Nephron (organoid): ENCODE measurements around the gene TMEM88.

Source experiments
- H3K27ac Mint-ChIP-seq, 3 experiments: 2 replicates each; pipeline ENCODE4 v1.8.0; 2020; ENCODE audit warnings: mixed read lengths in 3 of 3, mild to moderate bottlenecking in 2 of 3, moderate library complexity in 1 of 3
- H3K27me3 Mint-ChIP-seq: 2 replicates; pipeline ENCODE4 v1.8.0; 2021; ENCODE audit warnings: low read depth, mild to moderate bottlenecking, moderate library complexity, mixed read lengths
- H3K36me3 Mint-ChIP-seq: 2 replicates; pipeline ENCODE4 v1.8.0; 2020; ENCODE audit warnings: low read depth, mixed read lengths
- H3K4me1 Mint-ChIP-seq: 2 replicates; pipeline ENCODE4 v1.8.0; 2020; ENCODE audit warnings: mixed read lengths
- H3K4me3 Mint-ChIP-seq, 3 experiments: 2 replicates each; pipeline ENCODE4 v1.8.0; 2020; ENCODE audit warnings: mild to moderate bottlenecking in 3 of 3, mixed read lengths in 3 of 3, moderate library complexity in 2 of 3
- H3K9me3 Mint-ChIP-seq: 2 replicates; pipeline ENCODE4 v1.8.0; 2020; ENCODE audit warnings: mixed read lengths
- TF ChIP-seq, protein P1 (sequence below), 3 experiments: fragments of 200-600 bp; sonication (generic); IDR thresholded peaks; one replicate each; pipeline ENCODE4 v1.5.0; 2021; ENCODE audit warnings: antibody characterized with exemption in 3 of 3; ENCODE audit not compliant: unreplicated experiment in 3 of 3

TMEM88 gene

DNA sequence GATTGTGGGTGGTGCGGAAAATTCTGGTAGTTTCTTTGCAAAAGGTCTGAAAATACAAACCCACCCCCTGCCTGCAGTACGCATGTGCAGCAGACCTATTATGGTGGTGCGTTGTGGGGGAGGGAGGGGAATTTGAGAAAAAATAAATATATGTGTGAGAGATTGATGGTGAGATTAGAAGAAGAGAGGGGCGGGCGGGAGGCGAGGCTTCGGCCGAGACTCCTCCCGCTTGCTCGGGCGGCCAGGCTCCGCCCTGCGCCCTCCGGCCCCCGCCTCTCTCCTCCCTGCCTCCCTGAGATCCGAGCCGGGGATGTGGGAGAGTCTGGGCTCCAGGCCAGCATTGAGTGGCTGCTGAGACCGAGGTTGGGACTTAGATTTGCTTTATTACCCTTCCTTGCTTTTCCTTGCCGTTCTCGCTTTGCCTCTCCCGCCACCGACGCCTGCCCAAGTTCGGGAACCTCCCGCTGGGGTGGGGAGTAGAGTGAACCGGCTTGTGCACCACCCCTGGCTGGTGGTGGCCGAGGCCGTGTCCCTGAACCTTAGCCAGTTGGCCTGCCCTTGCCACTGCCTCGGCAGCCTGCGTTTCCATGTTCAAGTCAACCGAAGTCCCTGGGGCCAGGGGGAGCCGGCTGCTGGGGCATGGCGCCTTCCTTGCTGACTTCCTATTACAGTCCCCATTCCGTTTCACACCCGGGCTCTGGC, 32.8 kb downstream of the TMEM88 start:
- Mint-ChIP-seq H3K36me3 (peaks cover 29% of the 10 kb centered on the region), H3K4me1 (peaks cover 6% of the 10 kb centered on the region), H3K4me3 (no peak overlapping the region), H3K9me3 (no peaks in the 10 kb centered on the region), H3K27ac (no peak overlapping the region), H3K27me3 (no peaks in the 10 kb centered on the region)
- TF ChIP-seq, protein P1, sequence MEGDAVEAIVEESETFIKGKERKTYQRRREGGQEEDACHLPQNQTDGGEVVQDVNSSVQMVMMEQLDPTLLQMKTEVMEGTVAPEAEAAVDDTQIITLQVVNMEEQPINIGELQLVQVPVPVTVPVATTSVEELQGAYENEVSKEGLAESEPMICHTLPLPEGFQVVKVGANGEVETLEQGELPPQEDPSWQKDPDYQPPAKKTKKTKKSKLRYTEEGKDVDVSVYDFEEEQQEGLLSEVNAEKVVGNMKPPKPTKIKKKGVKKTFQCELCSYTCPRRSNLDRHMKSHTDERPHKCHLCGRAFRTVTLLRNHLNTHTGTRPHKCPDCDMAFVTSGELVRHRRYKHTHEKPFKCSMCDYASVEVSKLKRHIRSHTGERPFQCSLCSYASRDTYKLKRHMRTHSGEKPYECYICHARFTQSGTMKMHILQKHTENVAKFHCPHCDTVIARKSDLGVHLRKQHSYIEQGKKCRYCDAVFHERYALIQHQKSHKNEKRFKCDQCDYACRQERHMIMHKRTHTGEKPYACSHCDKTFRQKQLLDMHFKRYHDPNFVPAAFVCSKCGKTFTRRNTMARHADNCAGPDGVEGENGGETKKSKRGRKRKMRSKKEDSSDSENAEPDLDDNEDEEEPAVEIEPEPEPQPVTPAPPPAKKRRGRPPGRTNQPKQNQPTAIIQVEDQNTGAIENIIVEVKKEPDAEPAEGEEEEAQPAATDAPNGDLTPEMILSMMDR (IDR thresholded peaks at IDR 0.05; ENCODE audit: unreplicated experiment in 3 of 3): no peak

DNA sequence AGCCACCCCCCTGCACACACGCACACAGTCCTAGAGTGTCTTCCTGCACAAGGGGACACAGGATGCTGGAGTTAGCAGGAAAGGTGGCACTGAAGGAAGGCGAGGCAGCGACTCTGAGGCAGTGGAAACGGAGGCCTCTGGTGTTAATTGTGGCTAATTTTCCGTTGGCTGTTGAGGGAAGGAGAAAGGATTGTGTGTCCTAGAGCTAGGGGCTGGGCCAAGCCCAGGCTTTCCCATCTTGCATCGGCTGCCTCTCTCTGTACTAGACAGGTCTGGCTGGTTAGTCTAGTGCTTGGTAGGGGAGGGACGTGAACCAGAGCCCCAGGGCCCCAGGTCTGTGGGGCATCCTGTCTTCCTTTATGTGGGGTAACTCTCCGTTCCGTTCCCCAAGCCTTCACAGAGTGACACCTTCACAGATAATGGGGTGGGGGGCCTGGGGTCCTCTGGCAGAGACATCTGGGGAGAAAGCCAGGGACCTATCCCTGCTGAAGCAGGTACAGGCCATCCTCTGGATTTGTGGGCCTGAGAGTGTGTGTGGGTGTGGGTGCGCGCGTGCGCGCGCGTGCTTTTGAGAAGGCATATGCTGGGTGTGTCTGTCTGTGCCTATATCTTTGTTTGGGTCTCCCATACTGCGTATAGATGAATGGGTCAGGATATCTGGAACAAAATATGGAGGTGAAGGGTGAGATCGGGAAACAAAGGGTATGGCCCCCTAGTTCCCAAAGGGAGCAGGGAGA, 33.5 kb downstream of the TMEM88 start, which contains the start of gene CHD3:
TSS of gene CHD3 (plus strand) at position 606 of the 737 bp plus-strand sequence. CDS start 212 bp downstream, outside the sequence.
- Mint-ChIP-seq H3K4me1 (peaks cover 12% of the 10 kb centered on the region), H3K9me3 (no peaks in the 10 kb centered on the region), H3K27ac (no peak within 1 kb of the TSS), H3K4me3 (no peak within 1 kb of the TSS), H3K36me3 (peaks cover 33% of the 10 kb centered on the region), H3K27me3 (no peaks in the 10 kb centered on the region)
- TF ChIP-seq, protein P1 (IDR thresholded peaks at IDR 0.05; ENCODE audit: unreplicated experiment in 3 of 3): no peak

DNA sequence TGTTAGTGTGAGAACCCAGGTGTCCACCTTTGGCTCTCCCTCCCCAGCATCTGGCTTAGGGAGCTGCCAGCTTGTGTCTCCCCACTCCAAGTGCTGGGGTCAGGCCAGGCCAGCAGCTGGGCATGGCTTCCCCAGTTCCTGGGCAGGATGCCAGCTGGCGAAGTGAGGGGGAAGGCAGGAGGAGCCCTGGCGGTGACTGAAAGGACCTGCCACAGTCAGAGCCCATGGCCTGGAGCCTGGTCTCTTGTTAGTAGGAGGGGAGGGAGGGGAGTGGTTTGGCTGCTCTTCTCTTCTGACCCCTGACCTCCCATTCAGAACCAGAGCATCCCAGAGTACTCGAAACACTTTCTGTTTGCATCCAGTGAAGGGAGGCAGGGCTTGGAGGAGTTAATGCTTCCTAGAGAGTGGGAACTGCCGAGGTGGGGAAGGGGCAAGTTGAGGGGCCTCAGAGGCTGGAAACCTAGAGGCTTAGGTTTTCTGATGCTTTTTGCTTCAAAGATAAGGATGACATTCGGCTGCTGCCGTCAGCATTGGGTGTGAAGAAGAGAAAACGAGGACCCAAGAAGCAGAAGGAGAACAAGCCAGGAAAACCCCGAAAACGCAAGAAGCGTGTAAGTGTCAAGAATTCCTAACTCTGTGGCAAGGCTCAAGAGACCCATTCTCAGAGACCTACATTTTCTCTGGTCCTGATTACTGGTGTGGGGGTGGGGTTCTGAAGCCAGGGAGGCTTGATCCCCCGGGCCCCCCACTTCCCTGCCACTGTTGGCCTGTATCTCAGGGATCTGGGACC, 34.5 kb downstream of the TMEM88 start:
- Mint-ChIP-seq H3K27me3 (no peaks in the 10 kb centered on the region), H3K9me3 (no peaks in the 10 kb centered on the region), H3K4me1 (peaks cover 21% of the 10 kb centered on the region), H3K36me3 (peaks cover 43% of the 10 kb centered on the region), H3K4me3 (no peak overlapping the region), H3K27ac (no peak overlapping the region)
- TF ChIP-seq, protein P1 (IDR thresholded peaks at IDR 0.05; ENCODE audit: unreplicated experiment in 3 of 3): peak; percentile 17 to 50 (median 43)

DNA sequence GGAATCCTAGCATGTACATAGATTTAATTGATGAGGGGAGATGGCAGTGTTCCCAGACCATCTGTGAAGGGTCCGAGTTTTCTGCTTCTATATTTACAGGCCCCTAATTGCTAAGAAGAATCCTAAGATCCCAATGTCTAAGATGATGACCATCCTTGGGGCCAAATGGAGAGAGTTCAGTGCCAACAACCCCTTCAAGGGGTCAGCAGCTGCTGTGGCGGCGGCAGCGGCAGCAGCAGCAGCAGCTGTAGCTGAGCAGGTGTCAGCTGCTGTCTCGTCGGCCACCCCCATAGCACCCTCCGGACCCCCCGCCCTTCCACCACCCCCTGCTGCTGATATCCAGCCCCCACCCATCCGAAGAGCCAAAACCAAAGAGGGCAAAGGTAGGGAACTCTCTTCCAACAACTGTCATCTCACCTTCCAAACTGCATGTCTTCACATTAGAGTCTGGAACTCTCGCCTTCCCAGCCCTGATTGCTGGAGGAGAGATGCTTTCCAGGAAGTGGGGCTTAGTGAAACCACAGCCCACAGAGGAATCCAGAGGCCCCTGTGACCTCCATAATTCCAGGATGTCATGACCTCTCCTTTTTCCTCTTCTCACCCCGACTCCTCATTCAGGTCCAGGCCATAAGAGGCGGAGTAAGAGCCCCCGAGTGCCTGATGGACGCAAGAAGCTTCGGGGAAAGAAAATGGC, 38.5 kb downstream of the TMEM88 start:
- TF ChIP-seq, protein P1 (IDR thresholded peaks at IDR 0.05; ENCODE audit: unreplicated experiment in 3 of 3): no peak
- H3K4me1 Mint-ChIP-seq: peaks cover 50% of the 10 kb centered on the region
- H3K27ac Mint-ChIP-seq: peak overlapping the region; percentile 43 to 76 (median 63)
- peaks cover 81% of the 10 kb centered on the region for H3K36me3 Mint-ChIP-seq
- H3K9me3 Mint-ChIP-seq: no peaks in the 10 kb centered on the region
- no peaks in the 10 kb centered on the region for H3K27me3 Mint-ChIP-seq
- peak overlapping the region in 1 of 3 experiments; percentile 34 for H3K4me3 Mint-ChIP-seq

DNA sequence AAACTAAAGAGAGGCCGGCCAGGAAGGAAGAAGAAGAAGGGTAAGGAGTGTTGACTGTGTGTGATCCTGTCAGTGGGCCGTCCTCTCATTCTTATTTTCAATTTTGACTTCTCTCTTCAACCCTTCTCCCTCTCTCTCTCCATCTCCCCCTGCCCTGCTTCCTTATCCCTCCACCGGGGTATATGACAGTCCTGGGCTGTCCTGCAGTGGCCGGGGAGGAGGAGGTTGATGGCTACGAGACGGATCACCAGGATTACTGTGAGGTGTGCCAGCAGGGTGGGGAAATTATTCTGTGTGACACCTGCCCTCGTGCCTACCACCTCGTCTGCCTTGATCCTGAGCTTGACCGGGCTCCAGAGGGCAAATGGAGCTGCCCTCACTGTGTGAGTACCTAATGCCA, 39.4 kb downstream of the TMEM88 start:
- H3K9me3 Mint-ChIP-seq: no peaks in the 10 kb centered on the region
- H3K4me3 Mint-ChIP-seq: peak overlapping the region in 1 of 3 experiments; percentile 7
- TF ChIP-seq, protein P1 (IDR thresholded peaks at IDR 0.05; ENCODE audit: unreplicated experiment in 3 of 3): no peak

More for the DNA sequence above, 39.4 kb downstream of the TMEM88 start:
- Mint-ChIP-seq H3K27ac (peak overlapping the region in 2 of 3 experiments; percentile 17 to 63), H3K4me1 (peaks cover 50% of the 10 kb centered on the region), H3K36me3 (peaks cover 89% of the 10 kb centered on the region), H3K27me3 (no peaks in the 10 kb centered on the region)
